ENCODE data around the gene INS.

- TF ChIP-seq POLR2A (IDR thresholded peaks at IDR 0.05) (no peak), CTCF (IDR thresholded peaks at IDR 0.05) (no peak)
Measured at GRCh38 chr11:2165571-2165970, 4.6 kb upstream of the INS start.
